K562 (cell line): ENCODE results near the gene CIAO3. TPM values are rescaled to one million over a fixed set of nuclear protein-coding genes. Genes with fewer than 3 reads are reported as not detected.
A peak's percentile ranks its signal among the peaks of the same experiment; 100 is the strongest.

Experiments used
- ELF4 ChIP-seq: fragments of 450-650 bp; formaldehyde crosslinking; IDR thresholded peaks from 2 replicates; pipeline ENCODE4 v1.4.0; 2022; ENCODE audit warnings: missing genetic modification characterization
- ETV5 ChIP-seq: sonication (generic); formaldehyde crosslinking; IDR thresholded peaks from 2 replicates; pipeline ENCODE4 v1.4.0; 2020; ENCODE audit warnings: low read depth, mild to moderate bottlenecking, missing genetic modification reagents
- FIP1L1 ChIP-seq: fragments of 200-400 bp; formaldehyde crosslinking; IDR thresholded peaks from 2 replicates; pipeline ENCODE4 v1.6.1; 2018; ENCODE audit warnings: mild to moderate bottlenecking, low read depth, low read length; ENCODE audit not compliant: poor library complexity, severe bottlenecking
- GABPB1 ChIP-seq: sonication (generic); formaldehyde crosslinking; IDR thresholded peaks from 2 replicates; pipeline ENCODE4 v1.8.0; 2022; ENCODE audit warnings: mild to moderate bottlenecking, missing genetic modification reagents
- GATAD2A ChIP-seq: fragments of 450-650 bp; IDR thresholded peaks from 2 replicates; pipeline ENCODE4 v1.6.1; 2017
- HNRNPL ChIP-seq: fragments of 200-400 bp; formaldehyde crosslinking; IDR thresholded peaks from 2 replicates; pipeline ENCODE4 v1.6.1; 2017; ENCODE audit warnings: low read depth, mild to moderate bottlenecking, low read length
- JUN ChIP-seq, 2 experiments: sonication (generic) in 1 of 2; formaldehyde crosslinking in 1 of 2; IDR thresholded peaks; 2 replicates each; pipeline versions ENCODE4 v1.6.1 to v1.8.0; 2012 to 2022; ENCODE audit warnings: borderline replicate concordance in 2 of 2, mild to moderate bottlenecking in 2 of 2, improper control_type of control experiment in 1 of 2, low read depth in 1 of 2, low read length in 1 of 2, missing genetic modification reagents in 1 of 2
- MIER1 ChIP-seq: fragments of 450-650 bp; IDR thresholded peaks from 2 replicates; pipeline ENCODE4 v1.6.1; 2016; ENCODE audit warnings: antibody characterized with exemption, mild to moderate bottlenecking, low read depth
- MTA3 ChIP-seq: fragments of 450-650 bp; formaldehyde crosslinking; IDR thresholded peaks from 2 replicates; pipeline ENCODE4 v1.6.1; 2017; ENCODE audit warnings: mild to moderate bottlenecking, borderline replicate concordance
- MXI1 ChIP-seq: IDR thresholded peaks from 2 replicates; pipeline ENCODE4 v1.6.1; 2011; ENCODE audit warnings: low read depth, mild to moderate bottlenecking, improper control_type of control experiment, low read length
- NFIX ChIP-seq: fragments of 250-450 bp; sonication (Bioruptor Pico); IDR thresholded peaks from 2 replicates; pipeline ENCODE4 v1.4.0; 2020; ENCODE audit warnings: low read depth, mild to moderate bottlenecking, moderate library complexity
- PHF8 ChIP-seq: fragments of 200-600 bp; sonication (generic); IDR thresholded peaks from 2 replicates; pipeline ENCODE4 v1.6.1; 2012; ENCODE audit warnings: mixed run types, mild to moderate bottlenecking, inconsistent platforms, low read length, moderate library complexity, borderline replicate concordance
- PRMT5 ChIP-seq: sonication (generic); formaldehyde crosslinking; IDR thresholded peaks from 2 replicates; pipeline ENCODE4 v1.5.0; 2020; ENCODE audit warnings: missing genetic modification reagents
- RAD21 ChIP-seq, 2 experiments: fragments of 250-450 bp in 1 of 2; fragments of 450-650 bp in 1 of 2; sonication (Bioruptor Pico) in 1 of 2; formaldehyde crosslinking in 1 of 2; IDR thresholded peaks in 1 of 2; conservative IDR thresholded peaks in 1 of 2; 2 replicates each; pipeline versions ENCODE4 v1.4.0 to v1.8.0; 2020 to 2022; ENCODE audit warnings: mild to moderate bottlenecking in 2 of 2, moderate library complexity in 1 of 2
- SAFB ChIP-seq: fragments of 200-400 bp; formaldehyde crosslinking; IDR thresholded peaks from 2 replicates; pipeline ENCODE4 v1.6.1; 2017; ENCODE audit warnings: low read depth, low read length, borderline replicate concordance
- TAF9B ChIP-seq: fragments of 450-650 bp; IDR thresholded peaks from 2 replicates; pipeline ENCODE4 v1.6.1; 2018; ENCODE audit warnings: mild to moderate bottlenecking; ENCODE audit not compliant: partially characterized antibody
- ZNF3 ChIP-seq: fragments of 250-450 bp; sonication (Bioruptor Pico); IDR thresholded peaks from 2 replicates; pipeline ENCODE4 v1.5.0; 2021; ENCODE audit warnings: mild to moderate bottlenecking, moderate library complexity
- polyA plus RNA-seq, 8 experiments: library from polyadenylated mRNA; depleted of rRNA in 4 of 8; stranded (reverse) in 5 of 8; unstranded in 3 of 8; fragments of >200 nt; fragmentation: Nextera tagmentation in 2 of 8; fragmentation: Illumina TruSeq in 1 of 8; extraction: Ambion mirVana in 2 of 8; extraction: Trizol in 1 of 8; gene quantifications; 2 replicates each; pipeline versions ENCODE4 v1.2.1 to v1.2.3, GENCODE V29; 2011 to 2014; ENCODE audit warnings: inconsistent platforms in 1 of 8, missing spikeins in 1 of 8
- total RNA-seq, 7 experiments: library from RNA; depleted of rRNA in 6 of 7; stranded (reverse); fragments of >200 nt in 6 of 7; fragmentation: Illumina TruSeq in 2 of 7; extraction: Trizol in 2 of 7; gene quantifications; 2 replicates each; pipeline versions ENCODE4 v1.2.1 to v1.2.3, GENCODE V29; 2011 to 2021; ENCODE audit warnings: low replicate concordance in 1 of 7
- TF ChIP-seq, protein P1 (sequence below), 2 experiments: fragments of 450-650 bp; IDR thresholded peaks; 2 replicates each; pipeline ENCODE4 v1.6.1; 2018; ENCODE audit warnings: mild to moderate bottlenecking in 2 of 2, low read depth in 1 of 2; ENCODE audit not compliant: partially characterized antibody in 2 of 2
- TF ChIP-seq, protein P2 (sequence below): fragments of 450-650 bp; formaldehyde crosslinking; IDR thresholded peaks from 2 replicates; pipeline ENCODE4 v1.4.0; 2022; ENCODE audit warnings: missing genetic modification characterization
- TF ChIP-seq, protein P3 (sequence below): fragments of 450-650 bp; IDR thresholded peaks from 2 replicates; pipeline ENCODE4 v1.6.1; 2016; ENCODE audit warnings: borderline replicate concordance

CIAO3 gene
- total and polyA plus RNA-seq, 9 of the 15 experiments (the other 6 are each of a cell fraction or from before 2014, with no cell fraction given), result 2.2 to 35.6 (median 18.7) TPM

DNA sequence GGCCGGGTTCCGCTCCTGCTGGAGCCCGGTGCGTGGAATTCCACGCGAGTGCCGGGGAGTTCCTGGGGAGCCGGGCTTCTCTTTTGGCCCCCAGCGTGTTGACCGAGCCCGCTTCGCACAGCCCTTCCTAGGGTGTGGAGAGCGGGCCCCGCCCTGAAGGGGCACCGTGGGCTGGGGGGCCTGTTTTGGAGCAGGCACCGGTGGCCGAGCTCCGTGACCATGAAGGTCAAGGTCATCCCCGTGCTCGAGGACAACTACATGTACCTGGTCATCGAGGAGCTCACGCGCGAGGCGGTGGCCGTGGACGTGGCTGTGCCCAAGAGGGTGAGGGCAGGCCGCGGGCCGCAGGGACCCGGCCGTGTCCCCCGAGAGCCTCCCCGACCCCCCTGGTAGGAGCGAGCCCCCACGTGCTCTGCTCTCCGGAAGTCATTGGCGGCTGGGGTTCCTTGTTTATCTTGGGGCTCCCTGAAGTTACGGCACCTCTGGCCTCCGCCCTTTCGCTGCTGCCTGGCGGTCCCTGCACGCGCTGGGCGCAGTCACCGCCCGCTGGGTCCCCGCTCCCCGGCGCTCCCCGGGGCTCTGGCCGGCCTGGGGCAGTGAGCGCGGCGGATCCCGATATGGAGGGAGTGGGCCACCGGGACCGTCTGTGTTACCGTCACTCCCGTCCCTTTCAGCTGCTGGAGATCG is 13.4 kb downstream of the CIAO3 start (continued):
- TF ChIP-seq GATAD2A (0 out of 2 replicates have a peak, but pooled peaks have one; percentile 16), NFIX (CRISPR knock-in tag) (no peak), PHF8 (peak; percentile 50; the same call in 1 of the 2 replicates), ELF4 (CRISPR knock-in tag) (no peak), MXI1 (peak; percentile 16; the same call in 1 of the 2 replicates), GABPB1 (CRISPR knock-in tag) (peak; percentile 61; the same call in 1 of the 2 replicates), TAF9B (no peak), ZNF3 (CRISPR knock-in tag) (no peak), HNRNPL (peak; percentile 81), PRMT5 (CRISPR knock-in tag) (no peak), RAD21 (CRISPR knock-in tag; conservative IDR thresholded peaks at IDR 0.05 in 1 of 2, IDR thresholded peaks at IDR 0.05 in 1 of 2) (no peak), MTA3 (peak; percentile 78), FIP1L1 (peak; percentile 79), JUN (IDR thresholded peaks at IDR 0.05; ENCODE audit: borderline replicate concordance, low read depth, low read length) (no peak), JUN (CRISPR knock-in tag; IDR thresholded peaks at IDR 0.05; ENCODE audit: borderline replicate concordance) (0 out of 2 replicates have a peak, but pooled peaks have one; percentile 58), SAFB (peak; percentile 99), ETV5 (CRISPR knock-in tag) (peak; percentile 63; the same call in 1 of the 2 replicates), MIER1 (no peak)
- TF ChIP-seq, protein P1, sequence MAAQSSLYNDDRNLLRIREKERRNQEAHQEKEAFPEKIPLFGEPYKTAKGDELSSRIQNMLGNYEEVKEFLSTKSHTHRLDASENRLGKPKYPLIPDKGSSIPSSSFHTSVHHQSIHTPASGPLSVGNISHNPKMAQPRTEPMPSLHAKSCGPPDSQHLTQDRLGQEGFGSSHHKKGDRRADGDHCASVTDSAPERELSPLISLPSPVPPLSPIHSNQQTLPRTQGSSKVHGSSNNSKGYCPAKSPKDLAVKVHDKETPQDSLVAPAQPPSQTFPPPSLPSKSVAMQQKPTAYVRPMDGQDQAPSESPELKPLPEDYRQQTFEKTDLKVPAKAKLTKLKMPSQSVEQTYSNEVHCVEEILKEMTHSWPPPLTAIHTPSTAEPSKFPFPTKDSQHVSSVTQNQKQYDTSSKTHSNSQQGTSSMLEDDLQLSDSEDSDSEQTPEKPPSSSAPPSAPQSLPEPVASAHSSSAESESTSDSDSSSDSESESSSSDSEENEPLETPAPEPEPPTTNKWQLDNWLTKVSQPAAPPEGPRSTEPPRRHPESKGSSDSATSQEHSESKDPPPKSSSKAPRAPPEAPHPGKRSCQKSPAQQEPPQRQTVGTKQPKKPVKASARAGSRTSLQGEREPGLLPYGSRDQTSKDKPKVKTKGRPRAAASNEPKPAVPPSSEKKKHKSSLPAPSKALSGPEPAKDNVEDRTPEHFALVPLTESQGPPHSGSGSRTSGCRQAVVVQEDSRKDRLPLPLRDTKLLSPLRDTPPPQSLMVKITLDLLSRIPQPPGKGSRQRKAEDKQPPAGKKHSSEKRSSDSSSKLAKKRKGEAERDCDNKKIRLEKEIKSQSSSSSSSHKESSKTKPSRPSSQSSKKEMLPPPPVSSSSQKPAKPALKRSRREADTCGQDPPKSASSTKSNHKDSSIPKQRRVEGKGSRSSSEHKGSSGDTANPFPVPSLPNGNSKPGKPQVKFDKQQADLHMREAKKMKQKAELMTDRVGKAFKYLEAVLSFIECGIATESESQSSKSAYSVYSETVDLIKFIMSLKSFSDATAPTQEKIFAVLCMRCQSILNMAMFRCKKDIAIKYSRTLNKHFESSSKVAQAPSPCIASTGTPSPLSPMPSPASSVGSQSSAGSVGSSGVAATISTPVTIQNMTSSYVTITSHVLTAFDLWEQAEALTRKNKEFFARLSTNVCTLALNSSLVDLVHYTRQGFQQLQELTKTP (IDR thresholded peaks at IDR 0.05; ENCODE audit: low read depth in 1 of 2, partially characterized antibody in 2 of 2), result no peak
- TF ChIP-seq, protein P2, sequence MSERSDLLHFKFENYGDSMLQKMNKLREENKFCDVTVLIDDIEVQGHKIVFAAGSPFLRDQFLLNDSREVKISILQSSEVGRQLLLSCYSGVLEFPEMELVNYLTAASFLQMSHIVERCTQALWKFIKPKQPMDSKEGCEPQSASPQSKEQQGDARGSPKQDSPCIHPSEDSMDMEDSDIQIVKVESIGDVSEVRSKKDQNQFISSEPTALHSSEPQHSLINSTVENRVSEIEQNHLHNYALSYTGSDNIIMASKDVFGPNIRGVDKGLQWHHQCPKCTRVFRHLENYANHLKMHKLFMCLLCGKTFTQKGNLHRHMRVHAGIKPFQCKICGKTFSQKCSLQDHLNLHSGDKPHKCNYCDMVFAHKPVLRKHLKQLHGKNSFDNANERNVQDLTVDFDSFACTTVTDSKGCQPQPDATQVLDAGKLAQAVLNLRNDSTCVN (CRISPR knock-in tag), result no peak
- TF ChIP-seq, protein P3, sequence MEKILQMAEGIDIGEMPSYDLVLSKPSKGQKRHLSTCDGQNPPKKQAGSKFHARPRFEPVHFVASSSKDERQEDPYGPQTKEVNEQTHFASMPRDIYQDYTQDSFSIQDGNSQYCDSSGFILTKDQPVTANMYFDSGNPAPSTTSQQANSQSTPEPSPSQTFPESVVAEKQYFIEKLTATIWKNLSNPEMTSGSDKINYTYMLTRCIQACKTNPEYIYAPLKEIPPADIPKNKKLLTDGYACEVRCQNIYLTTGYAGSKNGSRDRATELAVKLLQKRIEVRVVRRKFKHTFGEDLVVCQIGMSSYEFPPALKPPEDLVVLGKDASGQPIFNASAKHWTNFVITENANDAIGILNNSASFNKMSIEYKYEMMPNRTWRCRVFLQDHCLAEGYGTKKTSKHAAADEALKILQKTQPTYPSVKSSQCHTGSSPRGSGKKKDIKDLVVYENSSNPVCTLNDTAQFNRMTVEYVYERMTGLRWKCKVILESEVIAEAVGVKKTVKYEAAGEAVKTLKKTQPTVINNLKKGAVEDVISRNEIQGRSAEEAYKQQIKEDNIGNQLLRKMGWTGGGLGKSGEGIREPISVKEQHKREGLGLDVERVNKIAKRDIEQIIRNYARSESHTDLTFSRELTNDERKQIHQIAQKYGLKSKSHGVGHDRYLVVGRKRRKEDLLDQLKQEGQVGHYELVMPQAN, result 0 out of 2 replicates have a peak, but pooled peaks have one; percentile 51
